ENCODE results near the gene SEPTIN1. TPM values are rescaled to one million over a fixed set of nuclear protein-coding genes. Genes with fewer than 3 reads are reported as not detected.
"Not testable (repeated sequence)": the region's sequence is repeated elsewhere in the genome, so short reads cannot be mapped to it uniquely, and the experiment has no call there.

SEPTIN1 gene
- polyA plus RNA-seq, 1 of the 3 experiments (the other 2 are of a cell fraction), result 0.25 TPM

GRCh38 chr16:30340621-30341020 is 41.7 kb downstream of the SEPTIN1 start:
- H3K27ac ChIP-seq (ENCODE audit: low read depth in 2 of 2, low read length in 1 of 2), result no peak overlapping the region
- H3K4me2 ChIP-seq, result no peak overlapping the region
- DNase-seq, result no peak
- WGBS (ENCODE audit: low lambda C conversion rate), result 93% methylated on average over 7 of the region's 13 CpGs
- H4K20me1 ChIP-seq (ENCODE audit: insufficient read depth), result no peaks in the 10 kb centered on the region
- H3K27me3 ChIP-seq (ENCODE audit: insufficient read depth), result no peaks in the 10 kb centered on the region
- H3K79me2 ChIP-seq (ENCODE audit: insufficient read depth), result no peaks in the 10 kb centered on the region
- peaks cover 0 to 4% of the 10 kb centered on the region in 2 experiments; a peak in 1 of 4 replicates for H3K4me1 ChIP-seq (ENCODE audit: control insufficient read depth in 1 of 2, insufficient read depth in 2 of 2, low read depth in 1 of 2, low read length in 1 of 2)
- peaks cover 3% of the 10 kb centered on the region for H3F3A ChIP-seq (replicated peaks; ENCODE audit: insufficient read depth)
- no peaks in the 10 kb centered on the region for H3K9me3 ChIP-seq
- no peak overlapping the region for H3K9ac ChIP-seq
- CTCF ChIA-PET, result no interaction called here
- no peak overlapping the region for H2AFZ ChIP-seq (ENCODE audit: low read depth)
- TF ChIP-seq CHD2 (IDR thresholded peaks at IDR 0.05; ENCODE audit: low read length, partially characterized antibody) (no peak), EZH2phosphoT487 (IDR thresholded peaks at IDR 0.05; ENCODE audit: borderline replicate concordance, low read depth) (no peak), ELF1 (IDR thresholded peaks at IDR 0.05) (no peak), JUND (IDR thresholded peaks at IDR 0.05) (no peak), NFIC (IDR thresholded peaks at IDR 0.05; ENCODE audit: borderline replicate concordance) (no peak), EP300 (IDR thresholded peaks at IDR 0.05; ENCODE audit: borderline replicate concordance in 1 of 2, low read depth in 1 of 2, low read length in 1 of 2) (no peak), GABPA (IDR thresholded peaks at IDR 0.05; ENCODE audit: low read depth) (no peak), NRF1 (IDR thresholded peaks at IDR 0.05; ENCODE audit: low read depth, low read length) (no peak)
- POLR2A ChIA-PET, result no interaction called here
- no peak overlapping the region for H3K4me3 ChIP-seq (ENCODE audit: low read depth in 2 of 2, low read length in 1 of 2)
- no peaks in the 10 kb centered on the region for H3K9me2 ChIP-seq
- no peaks in the 10 kb centered on the region for H3K36me3 ChIP-seq (replicated peaks in 1 of 2; ENCODE audit: control insufficient read depth in 1 of 2, insufficient read depth in 2 of 2, low read length in 1 of 2)

DNA sequence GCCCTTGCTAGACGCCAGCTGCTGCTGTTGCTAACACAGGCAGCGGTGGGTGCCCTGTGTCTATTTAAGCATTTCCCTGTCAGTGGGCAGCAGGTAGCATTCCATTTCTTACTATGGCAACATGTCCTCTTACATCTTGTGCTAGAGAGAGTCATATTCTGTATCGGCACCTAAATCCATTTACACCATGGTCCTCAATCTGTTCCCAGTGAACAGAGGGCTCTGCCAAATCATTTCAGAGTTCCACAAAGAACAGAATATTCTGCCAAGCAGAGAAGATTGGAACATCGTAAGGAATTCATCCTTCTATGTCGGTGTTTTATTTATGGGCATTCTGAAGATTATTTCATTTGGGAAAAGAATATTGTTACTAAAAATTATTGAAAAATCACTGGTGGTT is 43.6 kb downstream of the SEPTIN1 start:
- H3K79me2 ChIP-seq (ENCODE audit: insufficient read depth); H3K27ac ChIP-seq (ENCODE audit: low read depth in 2 of 2, low read length in 1 of 2); H3K4me2 ChIP-seq; H3K4me1 ChIP-seq (ENCODE audit: control insufficient read depth in 1 of 2, insufficient read depth in 2 of 2, low read depth in 1 of 2, low read length in 1 of 2); DNase-seq; H3K9ac ChIP-seq; H3K36me3 ChIP-seq (replicated peaks in 1 of 2; ENCODE audit: control insufficient read depth in 1 of 2, insufficient read depth in 2 of 2, low read length in 1 of 2); CTCF ChIA-PET; H3K27me3 ChIP-seq (ENCODE audit: insufficient read depth); H3K9me2 ChIP-seq; H3F3A ChIP-seq (replicated peaks; ENCODE audit: insufficient read depth); H4K20me1 ChIP-seq (ENCODE audit: insufficient read depth); H3K9me3 ChIP-seq; H2AFZ ChIP-seq (ENCODE audit: low read depth); POLR2A ChIA-PET; H3K4me3 ChIP-seq (ENCODE audit: low read depth in 2 of 2, low read length in 1 of 2): not testable (repeated sequence)
- 92% methylated on average over 4 of the region's 5 CpGs for WGBS (ENCODE audit: low lambda C conversion rate)

GRCh38 chr16:30337964-30338357 is 44.4 kb downstream of the SEPTIN1 start:
- H2AFZ ChIP-seq (ENCODE audit: low read depth); DNase-seq; H3K27ac ChIP-seq (ENCODE audit: low read depth in 2 of 2, low read length in 1 of 2); H3K9ac ChIP-seq; H4K20me1 ChIP-seq (ENCODE audit: insufficient read depth); H3K9me2 ChIP-seq; H3K36me3 ChIP-seq (replicated peaks in 1 of 2; ENCODE audit: control insufficient read depth in 1 of 2, insufficient read depth in 2 of 2, low read length in 1 of 2); H3K9me3 ChIP-seq; H3K4me1 ChIP-seq (ENCODE audit: control insufficient read depth in 1 of 2, insufficient read depth in 2 of 2, low read depth in 1 of 2, low read length in 1 of 2); H3F3A ChIP-seq (replicated peaks; ENCODE audit: insufficient read depth); POLR2A ChIA-PET; H3K4me3 ChIP-seq (ENCODE audit: low read depth in 2 of 2, low read length in 1 of 2); CTCF ChIA-PET; H3K4me2 ChIP-seq; H3K27me3 ChIP-seq (ENCODE audit: insufficient read depth): not testable (repeated sequence)
- 95% methylated on average over 10 of the region's 10 CpGs for WGBS (ENCODE audit: low lambda C conversion rate)
- H3K79me2 ChIP-seq (ENCODE audit: insufficient read depth), result peaks cover 10% of the 10 kb centered on the region; the same call in 1 of the 2 replicates

All from SK-N-SH (cell line).